GM19351 (cell line): ENCODE results near the gene CSMD2.
"Not testable (repeated sequence)": the region's sequence is repeated elsewhere in the genome, so short reads cannot be mapped to it uniquely, and the experiment has no call there.

Experiments used
- ATAC-seq: cut with Tn5 transposase; IDR thresholded peaks from one replicate; pipeline ENCODE4 v1.9.1; 2021; ENCODE audit warnings: mild to moderate bottlenecking, moderate library complexity; ENCODE audit not compliant: unreplicated experiment

Gene CSMD2

DNA sequence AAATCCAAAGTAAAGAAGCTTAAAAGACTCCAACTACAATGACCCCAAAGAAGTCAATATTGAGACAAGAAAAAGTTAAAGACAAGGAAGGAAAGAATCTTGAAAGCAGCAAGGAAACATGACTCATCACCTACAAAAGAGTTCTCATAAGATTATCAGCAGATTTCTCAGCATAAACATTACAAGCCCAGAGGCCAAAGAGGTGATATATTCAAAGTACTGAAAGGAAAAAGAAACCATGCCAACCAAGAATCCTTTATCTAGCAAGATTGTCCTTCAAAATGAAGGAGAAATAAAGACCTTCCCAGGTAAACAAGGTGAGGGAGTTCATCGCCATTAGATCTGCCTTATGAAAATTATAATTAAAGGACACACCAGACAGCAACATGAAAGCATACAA is 49.8 kb downstream of the CSMD2 start:
- ATAC-seq, result no peak

GRCh38 chr1:34113887-34114286 is 51.1 kb downstream of the CSMD2 start:
- no peak for ATAC-seq

DNA sequence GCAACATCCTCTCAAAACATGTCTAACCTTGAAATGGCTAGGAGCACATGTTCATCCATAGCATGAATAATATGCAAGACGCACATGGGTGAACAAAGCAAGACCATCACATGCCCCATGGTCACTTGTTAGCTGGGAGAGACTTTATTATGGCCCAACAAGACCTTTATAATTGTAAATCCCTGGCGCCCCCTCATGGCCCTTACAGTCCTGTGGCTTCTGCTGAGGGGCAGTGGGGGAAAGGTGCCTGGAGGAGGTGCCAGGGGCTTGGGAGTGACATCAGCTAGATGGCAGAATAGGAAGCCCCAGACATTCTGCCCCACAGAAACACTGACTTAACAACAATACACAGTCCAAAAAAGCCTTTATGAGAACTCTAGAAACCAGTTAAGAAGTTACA is 51.7 kb downstream of the CSMD2 start:
- no peak for ATAC-seq

DNA sequence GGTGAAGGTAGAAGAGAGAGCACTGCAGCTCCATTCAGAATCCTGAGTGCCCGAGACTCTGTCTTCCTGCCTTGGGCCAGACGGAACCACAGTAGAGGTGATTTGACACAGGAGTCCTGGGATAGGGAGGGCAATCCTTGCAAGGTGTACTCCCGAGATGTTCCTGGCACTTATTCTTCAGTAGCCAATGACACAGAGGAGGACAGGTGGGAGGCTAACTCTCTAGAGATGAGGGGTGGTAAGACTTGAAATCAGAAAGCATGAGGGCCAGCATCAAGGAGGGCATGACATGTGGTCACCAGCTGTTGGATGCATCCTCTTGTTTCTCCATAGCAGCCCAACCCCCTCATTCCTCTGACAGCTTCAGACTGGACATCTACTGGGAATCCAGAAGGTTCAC is 56.3 kb downstream of the CSMD2 start:
- no peak for ATAC-seq

- ATAC-seq, result no peak
Observed at GRCh38 chr1:34108269-34108668, 56.8 kb downstream of the CSMD2 start.

DNA sequence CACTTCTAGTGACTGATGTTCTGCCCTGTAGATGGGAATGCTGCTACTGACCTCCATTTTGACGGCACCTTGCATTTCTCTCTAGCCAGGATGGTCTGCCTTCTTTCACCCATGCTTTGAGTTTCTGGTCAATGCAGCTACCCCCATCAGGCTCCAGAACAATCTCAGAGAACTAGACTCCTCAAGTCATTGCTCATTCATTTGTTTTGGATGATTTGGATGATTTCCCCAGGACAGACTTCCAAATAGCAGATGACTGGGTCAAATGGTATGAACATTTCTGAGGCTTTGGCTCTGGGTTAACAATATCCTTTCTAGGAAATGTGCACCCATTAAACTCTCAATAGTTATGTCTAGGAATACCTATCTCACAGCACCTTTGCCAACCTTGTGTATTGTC is 63.9 kb downstream of the CSMD2 start:
- no peak for ATAC-seq

- ATAC-seq, result no peak
Observed at GRCh38 chr1:34100332-34100731, 64.7 kb downstream of the CSMD2 start.

DNA sequence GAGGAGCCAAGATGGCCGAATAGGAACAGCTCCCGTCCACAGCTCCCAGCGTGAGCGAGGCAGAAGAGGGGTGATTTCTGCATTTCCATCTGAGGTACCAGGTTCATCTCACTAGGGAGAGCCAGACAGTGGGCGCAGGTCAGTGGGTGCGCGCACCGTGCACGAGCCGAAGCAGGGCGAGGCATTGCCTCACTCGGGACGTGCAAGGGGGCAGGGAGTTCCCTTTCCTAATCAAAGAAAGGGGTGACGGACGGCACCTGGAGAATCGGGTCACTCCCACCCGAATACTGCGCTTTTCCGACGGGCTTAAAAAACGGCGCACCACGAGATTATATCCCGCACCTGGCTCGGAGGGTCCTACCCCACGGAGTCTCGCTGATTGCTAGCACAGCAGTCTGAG is 72.6 kb downstream of the CSMD2 start:
- not testable (repeated sequence) for ATAC-seq

DNA sequence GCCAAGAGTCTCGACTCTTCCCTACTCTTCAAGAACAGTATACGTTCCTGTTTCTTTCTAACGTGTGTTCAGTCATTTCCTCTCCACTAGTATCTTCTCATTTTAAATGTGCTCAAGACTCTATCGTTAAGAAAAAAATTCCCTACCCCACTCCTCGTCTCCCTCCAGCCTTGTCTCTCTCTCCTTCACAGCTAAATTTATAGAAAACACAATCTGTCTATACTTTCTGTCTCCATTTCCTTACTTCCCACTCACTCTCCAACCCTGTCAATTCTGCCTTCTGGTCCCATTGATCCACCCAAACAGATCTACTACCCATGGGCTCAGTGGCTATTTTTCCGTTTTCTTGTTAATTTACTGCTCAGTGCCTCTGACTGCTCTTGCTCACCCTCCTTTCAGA is 75.3 kb downstream of the CSMD2 start:
- ATAC-seq, result no peak

DNA sequence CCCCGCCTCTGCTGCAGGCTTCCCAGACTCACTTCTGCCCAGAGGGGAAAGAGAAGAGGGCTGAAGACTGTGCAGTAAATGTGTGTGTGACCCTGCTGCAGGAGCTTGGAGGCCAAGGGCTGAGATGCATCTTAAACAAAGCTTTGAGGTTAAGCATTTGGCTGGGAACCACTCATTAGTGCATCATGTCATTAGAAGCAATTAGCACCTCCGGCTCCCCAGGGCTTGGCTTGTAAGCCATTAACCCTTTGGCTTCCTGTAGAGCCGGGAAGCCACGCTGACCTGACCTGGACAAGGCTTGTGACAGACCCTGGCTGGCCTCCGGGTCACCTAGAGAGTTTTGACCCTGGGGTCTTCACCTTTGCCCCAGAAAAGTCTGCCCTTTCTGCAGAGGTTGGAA is 77.0 kb downstream of the CSMD2 start:
- ATAC-seq, result no peak

- no peak for ATAC-seq
Observed at GRCh38 chr1:34086561-34086960, 78.5 kb downstream of the CSMD2 start.

- ATAC-seq, result no peak
Observed at GRCh38 chr1:34083974-34084373, 81.1 kb downstream of the CSMD2 start.

- ATAC-seq, result not testable (repeated sequence)
Observed at GRCh38 chr1:34082085-34082670, 82.9 kb downstream of the CSMD2 start.

- ATAC-seq, result no peak
Observed at GRCh38 chr1:34078383-34078782, 86.6 kb downstream of the CSMD2 start.

- ATAC-seq, result no peak
Observed at GRCh38 chr1:34075576-34075975, 89.5 kb downstream of the CSMD2 start.

DNA sequence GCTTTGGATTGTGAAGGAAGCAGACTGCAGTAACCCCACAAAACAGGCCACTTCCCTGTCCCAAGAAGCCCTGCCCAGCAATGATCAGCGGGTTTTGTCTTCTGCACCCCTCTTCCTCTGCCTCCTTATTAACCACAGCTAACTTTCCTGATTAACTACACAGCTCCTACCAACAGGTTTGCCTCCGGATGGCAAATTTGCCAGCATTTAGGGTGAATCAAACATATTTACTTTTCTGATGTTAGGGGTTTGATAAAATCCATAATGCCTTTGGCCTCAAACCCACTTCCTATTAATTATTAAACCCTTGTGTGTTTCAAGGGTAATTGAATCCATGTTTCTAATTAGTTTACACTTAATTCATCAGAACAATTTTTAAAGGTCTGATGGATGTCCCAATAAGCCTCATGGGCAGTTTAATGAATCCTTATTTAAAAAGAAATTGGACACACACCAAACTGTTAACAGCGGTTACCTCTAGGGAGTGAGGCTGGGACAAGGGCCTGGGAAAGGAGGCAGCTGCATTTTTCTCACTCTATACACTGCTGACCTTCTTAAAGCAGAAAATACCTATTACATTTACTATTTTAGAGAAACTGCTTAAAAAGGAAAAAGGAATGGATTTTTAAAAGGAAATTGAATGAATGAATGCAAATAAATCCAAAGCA is 91.9 kb downstream of the CSMD2 start:
- no peak for ATAC-seq

GRCh38 chr1:34070201-34070836 is 94.7 kb downstream of the CSMD2 start:
- no peak for ATAC-seq

DNA sequence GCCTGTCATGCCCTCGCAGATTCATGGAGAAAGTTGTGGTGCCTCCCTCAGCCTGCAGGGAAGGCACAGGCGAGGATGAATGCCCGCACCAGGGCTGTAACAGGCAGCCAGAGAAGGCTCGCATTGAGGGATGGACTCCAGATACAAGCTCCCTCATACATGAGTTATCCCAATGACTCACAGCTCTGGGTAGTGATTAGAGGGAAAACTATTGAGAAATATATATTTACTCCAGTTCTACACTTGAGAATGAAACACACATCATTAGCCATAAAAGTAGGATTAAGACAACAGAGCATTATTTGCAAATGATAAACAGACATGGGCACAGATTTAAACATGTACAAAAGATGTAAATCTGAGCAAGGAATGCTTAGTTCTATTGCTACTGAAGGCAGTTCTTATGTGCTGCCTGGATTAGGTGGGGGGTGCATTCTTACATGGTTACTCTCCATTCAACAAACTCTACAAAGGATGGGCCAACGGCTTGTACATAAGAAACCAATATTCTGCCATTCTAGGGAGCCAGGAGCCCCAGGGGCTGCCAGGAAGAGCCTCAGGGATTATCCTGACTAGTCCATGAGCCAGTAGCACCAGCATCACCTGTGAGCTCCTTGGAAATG is 97.9 kb downstream of the CSMD2 start:
- no peak for ATAC-seq

DNA sequence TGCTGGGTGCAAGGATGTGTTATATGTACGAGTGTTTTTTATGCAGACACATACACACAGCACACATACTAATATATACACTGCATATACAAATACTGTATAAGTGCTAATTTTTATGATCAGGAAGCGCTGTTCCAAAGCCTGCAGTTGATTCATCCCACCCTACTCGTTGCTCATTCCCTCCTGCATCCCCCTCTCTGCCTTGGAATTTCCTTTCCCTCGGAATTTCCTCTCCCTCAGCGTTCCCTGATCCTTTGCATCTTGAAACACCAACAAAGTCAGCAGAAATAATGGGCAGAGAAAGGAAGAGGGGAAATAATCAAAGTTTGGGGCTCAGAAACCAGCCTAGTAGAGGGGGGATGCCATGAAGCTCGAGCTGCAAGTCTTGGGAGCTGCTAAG is 98.9 kb downstream of the CSMD2 start:
- no peak for ATAC-seq

DNA sequence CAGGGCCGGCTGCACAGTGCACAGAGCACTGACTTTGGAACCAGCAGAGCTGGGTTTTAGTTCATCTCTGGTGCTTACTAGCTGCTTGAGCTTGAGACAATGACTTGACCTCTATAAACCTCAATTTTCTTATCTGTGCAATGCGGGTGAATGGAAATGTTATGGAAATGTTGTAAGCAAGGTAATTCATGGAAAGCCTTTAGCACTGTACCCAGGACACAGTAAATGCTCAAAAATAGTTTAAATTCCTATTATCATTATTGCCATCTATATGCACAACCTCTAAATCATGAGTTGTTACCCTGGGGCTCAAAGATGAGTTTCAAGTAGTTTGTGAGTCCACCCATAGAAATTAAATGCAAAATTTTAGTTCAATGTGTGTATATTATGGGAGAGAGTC is 99.5 kb downstream of the CSMD2 start:
- no peak for ATAC-seq

DNA sequence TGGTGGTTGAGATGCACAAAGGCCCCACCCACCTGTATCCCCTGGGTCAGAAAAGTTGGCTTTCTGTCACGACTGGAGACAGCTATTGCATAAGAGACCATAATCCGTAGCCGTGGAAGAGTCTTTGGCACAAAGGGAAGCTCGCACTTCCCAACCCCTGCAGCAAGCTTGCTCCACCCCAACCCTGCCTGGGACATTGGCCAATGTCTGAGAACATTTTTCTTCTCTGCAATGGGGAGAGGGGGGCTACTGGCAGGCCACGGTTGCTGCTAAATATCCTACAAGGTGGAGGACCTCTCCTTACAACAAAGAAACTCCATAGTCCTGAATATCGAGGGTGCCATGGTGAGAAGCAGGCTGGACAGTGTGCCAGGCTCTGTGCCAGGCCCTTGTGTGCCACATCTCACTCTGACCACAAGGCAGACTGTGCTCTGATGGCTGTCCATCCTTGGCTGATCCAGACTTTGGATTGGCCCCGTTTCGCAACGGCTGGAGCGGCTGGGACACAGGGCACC is 104.1 kb downstream of the CSMD2 start:
- ATAC-seq, result no peak

- ATAC-seq, result no peak
Observed at GRCh38 chr1:34060187-34060730, 104.8 kb downstream of the CSMD2 start.
